Brain microvascular endothelial cell (primary cell): ENCODE data around the gene NRXN3.

Source experiments
- DNase-seq: peaks from one replicate; pipeline ENCODE4 v3.0.0-alpha.2; 2020
- H3K27ac ChIP-seq: fragments of 250-450 bp; sonication (Bioruptor Pico); 2 replicates; pipeline ENCODE4 v1.5.1; 2020; ENCODE audit warnings: mild to moderate bottlenecking, moderate library complexity
- H3K27me3 ChIP-seq: fragments of 250-450 bp; sonication (Bioruptor Pico); replicated peaks from 2 replicates; pipeline ENCODE4 v1.5.1; 2020; ENCODE audit warnings: mild to moderate bottlenecking
- H3K36me3 ChIP-seq: fragments of 250-450 bp; sonication (Bioruptor Pico); replicated peaks from 2 replicates; pipeline ENCODE4 v1.5.1; 2020; ENCODE audit warnings: mild to moderate bottlenecking
- H3K4me3 ChIP-seq: 2 replicates; pipeline ENCODE4 v1.5.1; 2011; ENCODE audit warnings: low read depth, mild to moderate bottlenecking, control low read depth, low read length, moderate library complexity
- in situ Hi-C: cut with HindIII; loops from 2 replicates; pipeline ENCODE4 v1.10.0; 2017; ENCODE audit warnings: low sequenced_read_pairs, low pct_ligation_motif_present
- TF ChIP-seq, protein P1 (sequence below): IDR thresholded peaks from 2 replicates; pipeline ENCODE4 v1.5.1; 2011; ENCODE audit warnings: low read depth, mild to moderate bottlenecking, moderate library complexity, low read length, control low read depth, inconsistent platforms; ENCODE audit errors: missing control alignments

NRXN3 gene

DNA sequence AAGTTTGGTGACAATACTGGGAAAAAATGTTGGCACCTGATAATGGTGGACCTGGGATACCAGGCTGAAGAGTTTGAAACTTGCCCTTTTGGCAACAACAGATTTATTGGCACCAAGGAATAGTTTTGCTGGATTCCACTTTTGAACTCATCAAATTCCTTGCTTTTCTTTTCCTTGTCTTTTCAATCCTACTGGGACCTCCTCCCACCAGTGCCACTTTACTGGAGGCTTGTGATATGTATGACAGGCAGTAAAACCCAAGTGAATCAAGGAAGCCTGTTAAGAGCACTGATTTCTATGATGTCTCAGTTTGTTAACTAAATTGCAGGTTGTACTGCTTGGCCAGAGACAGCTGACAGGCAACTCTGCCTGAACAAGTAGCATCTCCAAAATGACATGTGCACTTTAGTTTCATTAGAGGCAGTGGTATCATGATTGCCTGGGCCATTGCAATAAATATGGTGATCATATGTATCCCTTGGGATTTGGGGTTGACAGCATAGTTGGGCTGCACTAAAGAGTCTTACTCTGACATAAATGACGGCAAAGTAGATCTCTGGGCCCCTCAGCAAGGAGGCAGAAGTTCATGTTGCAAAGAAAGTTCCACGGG is 1475.7 kb downstream of the NRXN3 start:
- Histone ChIP-seq H3K36me3 (no peaks in the 10 kb centered on the region), H3K27me3 (no peaks in the 10 kb centered on the region), H3K4me3 (no peak overlapping the region), H3K27ac (no peak overlapping the region)
- TF ChIP-seq, protein P1, sequence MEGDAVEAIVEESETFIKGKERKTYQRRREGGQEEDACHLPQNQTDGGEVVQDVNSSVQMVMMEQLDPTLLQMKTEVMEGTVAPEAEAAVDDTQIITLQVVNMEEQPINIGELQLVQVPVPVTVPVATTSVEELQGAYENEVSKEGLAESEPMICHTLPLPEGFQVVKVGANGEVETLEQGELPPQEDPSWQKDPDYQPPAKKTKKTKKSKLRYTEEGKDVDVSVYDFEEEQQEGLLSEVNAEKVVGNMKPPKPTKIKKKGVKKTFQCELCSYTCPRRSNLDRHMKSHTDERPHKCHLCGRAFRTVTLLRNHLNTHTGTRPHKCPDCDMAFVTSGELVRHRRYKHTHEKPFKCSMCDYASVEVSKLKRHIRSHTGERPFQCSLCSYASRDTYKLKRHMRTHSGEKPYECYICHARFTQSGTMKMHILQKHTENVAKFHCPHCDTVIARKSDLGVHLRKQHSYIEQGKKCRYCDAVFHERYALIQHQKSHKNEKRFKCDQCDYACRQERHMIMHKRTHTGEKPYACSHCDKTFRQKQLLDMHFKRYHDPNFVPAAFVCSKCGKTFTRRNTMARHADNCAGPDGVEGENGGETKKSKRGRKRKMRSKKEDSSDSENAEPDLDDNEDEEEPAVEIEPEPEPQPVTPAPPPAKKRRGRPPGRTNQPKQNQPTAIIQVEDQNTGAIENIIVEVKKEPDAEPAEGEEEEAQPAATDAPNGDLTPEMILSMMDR: no peak
- DNase-seq: no peak
- in situ Hi-C loops: no loop called here

DNA sequence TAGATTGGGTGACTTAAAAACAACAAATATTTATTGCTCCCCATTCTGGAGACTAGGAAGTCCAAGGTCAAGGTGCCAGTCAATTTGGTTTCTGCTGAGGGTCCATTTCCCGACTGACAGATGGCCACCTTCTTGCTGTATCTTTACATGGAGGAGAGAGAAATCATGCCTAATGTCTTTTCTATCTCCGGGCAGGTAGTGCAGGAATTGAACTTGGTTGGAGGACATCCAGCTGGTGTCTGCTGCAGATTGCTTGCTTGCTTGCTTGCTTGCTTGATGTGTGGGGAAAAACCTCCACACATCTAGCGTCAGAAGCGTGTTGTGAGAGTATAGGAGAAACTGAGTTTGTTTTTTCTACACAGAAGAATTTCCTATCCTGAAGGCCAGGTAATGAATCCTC is 1479.7 kb downstream of the NRXN3 start:
- in situ Hi-C loops: no loop called here
- no peak for DNase-seq
- H3K36me3 ChIP-seq: no peaks in the 10 kb centered on the region
- TF ChIP-seq, protein P1: no peak
- H3K4me3 ChIP-seq: no peak overlapping the region
- H3K27me3 ChIP-seq: no peaks in the 10 kb centered on the region
- H3K27ac ChIP-seq: no peak overlapping the region

GRCh38 chr14:79652513-79653307 is 1482.5 kb downstream of the NRXN3 start:
- TF ChIP-seq, protein P1: no peak
- no peaks in the 10 kb centered on the region for H3K36me3 ChIP-seq
- in situ Hi-C loops: no loop called here
- no peak for DNase-seq
- no peaks in the 10 kb centered on the region for H3K27me3 ChIP-seq
- H3K27ac ChIP-seq: no peak overlapping the region
- no peak overlapping the region for H3K4me3 ChIP-seq

DNA sequence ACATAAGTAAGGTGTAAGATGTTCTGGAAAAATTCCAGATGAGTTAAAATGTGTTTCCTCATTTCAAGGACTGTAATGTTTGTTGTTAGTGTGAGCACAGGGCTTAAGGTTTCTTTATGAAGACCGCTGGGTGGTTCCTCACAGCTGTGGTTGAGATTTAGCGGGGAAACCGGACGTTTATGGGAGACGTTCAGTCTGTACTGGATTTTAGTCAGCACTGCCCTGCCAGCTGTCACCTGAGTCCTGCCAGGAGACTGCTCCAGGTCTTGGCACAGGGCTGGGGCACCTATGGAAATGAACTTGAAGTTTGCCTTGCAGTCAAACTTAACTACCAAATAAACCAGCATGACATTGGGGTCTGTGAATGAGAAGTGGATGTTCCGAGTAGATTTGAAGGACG is 1485.9 kb downstream of the NRXN3 start:
- Histone ChIP-seq H3K27ac (no peak overlapping the region), H3K4me3 (no peak overlapping the region), H3K36me3 (no peaks in the 10 kb centered on the region), H3K27me3 (no peaks in the 10 kb centered on the region)
- TF ChIP-seq, protein P1: no peak
- no peak for DNase-seq
- in situ Hi-C loops: no loop called here

- H3K27me3 ChIP-seq: no peaks in the 10 kb centered on the region
- H3K36me3 ChIP-seq: no peaks in the 10 kb centered on the region
- TF ChIP-seq, protein P1: no peak
- H3K4me3 ChIP-seq: no peak overlapping the region
- in situ Hi-C loops: no loop called here
- DNase-seq: no peak
- H3K27ac ChIP-seq: no peak overlapping the region
Observed at GRCh38 chr14:79656496-79656895, 1486.3 kb downstream of the NRXN3 start.
